ENCODE results near the gene SHB. TPM values are rescaled to one million over a fixed set of nuclear protein-coding genes. Genes with fewer than 3 reads are reported as not detected.

SHB gene
- total and polyA plus RNA-seq, 2 donors (not counting 1 experiment from before 2014, with no cell fraction given) = 9.9 to 13.9 TPM

DNA sequence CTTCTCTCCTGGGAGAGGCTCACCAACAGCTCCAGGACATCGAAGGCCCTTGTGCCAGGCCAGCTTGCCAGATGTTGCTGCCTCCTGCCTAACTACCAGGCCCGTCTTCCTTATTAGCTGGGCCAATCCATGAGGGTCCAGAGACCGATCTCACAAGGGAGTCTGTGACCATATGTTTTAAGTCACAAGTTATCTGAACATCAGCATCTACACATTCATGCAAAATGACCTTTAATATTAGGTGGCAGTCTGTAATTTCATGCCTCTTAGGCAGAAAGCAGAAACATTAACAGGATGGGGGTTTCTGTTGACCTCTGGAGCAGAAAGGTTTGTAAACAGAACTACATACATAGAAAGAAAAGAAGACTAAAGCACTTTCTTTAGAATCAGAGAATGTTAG is 90.0 kb downstream of the SHB start:
- no peak overlapping the region for H3K4me3 ChIP-seq (replicated peaks in 1 of 4; ENCODE audit: control extremely low read depth in 1 of 4, insufficient read depth in 1 of 4, low read depth in 3 of 4, low read length in 4 of 4)
- H3K27me3 ChIP-seq (ENCODE audit: control insufficient read depth, insufficient read depth, low read length) = no peaks in the 10 kb centered on the region
- no peak overlapping the region for H3K27ac ChIP-seq (ENCODE audit: insufficient read depth, low read length)
- no peak for DNase-seq (ENCODE audit: low read depth in 2 of 2)
- H2AFZ ChIP-seq (ENCODE audit: low read length) = no peak overlapping the region
- no peak overlapping the region for H3K4me2 ChIP-seq (ENCODE audit: extremely low read depth, insufficient read depth, low read length)
- no peak for TF ChIP-seq EZH2 (IDR thresholded peaks at IDR 0.05; ENCODE audit: low read length, missing control alignments)
- TF ChIP-seq, protein P1, sequence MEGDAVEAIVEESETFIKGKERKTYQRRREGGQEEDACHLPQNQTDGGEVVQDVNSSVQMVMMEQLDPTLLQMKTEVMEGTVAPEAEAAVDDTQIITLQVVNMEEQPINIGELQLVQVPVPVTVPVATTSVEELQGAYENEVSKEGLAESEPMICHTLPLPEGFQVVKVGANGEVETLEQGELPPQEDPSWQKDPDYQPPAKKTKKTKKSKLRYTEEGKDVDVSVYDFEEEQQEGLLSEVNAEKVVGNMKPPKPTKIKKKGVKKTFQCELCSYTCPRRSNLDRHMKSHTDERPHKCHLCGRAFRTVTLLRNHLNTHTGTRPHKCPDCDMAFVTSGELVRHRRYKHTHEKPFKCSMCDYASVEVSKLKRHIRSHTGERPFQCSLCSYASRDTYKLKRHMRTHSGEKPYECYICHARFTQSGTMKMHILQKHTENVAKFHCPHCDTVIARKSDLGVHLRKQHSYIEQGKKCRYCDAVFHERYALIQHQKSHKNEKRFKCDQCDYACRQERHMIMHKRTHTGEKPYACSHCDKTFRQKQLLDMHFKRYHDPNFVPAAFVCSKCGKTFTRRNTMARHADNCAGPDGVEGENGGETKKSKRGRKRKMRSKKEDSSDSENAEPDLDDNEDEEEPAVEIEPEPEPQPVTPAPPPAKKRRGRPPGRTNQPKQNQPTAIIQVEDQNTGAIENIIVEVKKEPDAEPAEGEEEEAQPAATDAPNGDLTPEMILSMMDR (conservative IDR thresholded peaks at IDR 0.05 in 1 of 2, IDR thresholded peaks at IDR 0.05 in 1 of 2; ENCODE audit: low read depth in 1 of 2, low read length in 2 of 2) = no peak
- H3K4me1 ChIP-seq (ENCODE audit: control insufficient read depth, extremely low read depth, insufficient read depth, low read length) = peaks cover 3% of the 10 kb centered on the region
- peaks cover 23% of the 10 kb centered on the region for H3K79me2 ChIP-seq (ENCODE audit: control insufficient read depth, insufficient read depth, low read length)
- H4K20me1 ChIP-seq (ENCODE audit: control insufficient read depth, extremely low read depth, insufficient read depth, low read length) = no peaks in the 10 kb centered on the region
- H3K9me3 ChIP-seq (ENCODE audit: control insufficient read depth, insufficient read depth, low read depth, low read length) = no peaks in the 10 kb centered on the region
- H3K36me3 ChIP-seq (ENCODE audit: control insufficient read depth, insufficient read depth, low read length) = peaks cover 1% of the 10 kb centered on the region
- no peak overlapping the region for H3K9ac ChIP-seq (ENCODE audit: insufficient read depth, low read length)

DNA sequence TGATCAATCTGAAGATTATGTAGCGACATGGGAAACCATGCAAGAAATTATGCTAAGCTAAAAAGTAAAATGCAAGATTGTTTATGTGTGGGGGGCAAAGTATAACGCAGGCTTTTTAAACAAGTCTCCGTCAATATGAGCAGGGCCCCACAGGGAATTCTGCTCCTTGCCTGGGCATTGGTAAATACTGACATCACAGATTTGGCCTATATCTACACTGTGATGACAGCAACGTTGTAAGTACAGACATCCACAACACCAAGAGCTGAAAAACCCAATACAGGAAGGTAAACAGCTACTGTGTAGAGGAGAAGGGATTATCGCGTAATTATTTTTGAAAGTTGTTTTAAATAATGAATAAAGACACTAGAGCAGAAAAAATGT is 90.6 kb downstream of the SHB start:
- no peak overlapping the region for H3K27ac ChIP-seq (ENCODE audit: insufficient read depth, low read length)
- DNase-seq (ENCODE audit: low read depth in 2 of 2) = no peak
- H3K9ac ChIP-seq (ENCODE audit: insufficient read depth, low read length) = no peak overlapping the region
- H3K4me2 ChIP-seq (ENCODE audit: extremely low read depth, insufficient read depth, low read length) = no peak overlapping the region
- peaks cover 3% of the 10 kb centered on the region for H3K4me1 ChIP-seq (ENCODE audit: control insufficient read depth, extremely low read depth, insufficient read depth, low read length)
- H3K79me2 ChIP-seq (ENCODE audit: control insufficient read depth, insufficient read depth, low read length) = peaks cover 20% of the 10 kb centered on the region
- H3K27me3 ChIP-seq (ENCODE audit: control insufficient read depth, insufficient read depth, low read length) = no peaks in the 10 kb centered on the region
- H4K20me1 ChIP-seq (ENCODE audit: control insufficient read depth, extremely low read depth, insufficient read depth, low read length) = no peaks in the 10 kb centered on the region
- H2AFZ ChIP-seq (ENCODE audit: low read length) = no peak overlapping the region
- H3K36me3 ChIP-seq (ENCODE audit: control insufficient read depth, insufficient read depth, low read length) = peaks cover 4% of the 10 kb centered on the region
- no peak overlapping the region for H3K4me3 ChIP-seq (replicated peaks in 1 of 4; ENCODE audit: control extremely low read depth in 1 of 4, insufficient read depth in 1 of 4, low read depth in 3 of 4, low read length in 4 of 4)
- no peaks in the 10 kb centered on the region for H3K9me3 ChIP-seq (ENCODE audit: control insufficient read depth, insufficient read depth, low read depth, low read length)
- no peak for TF ChIP-seq EZH2 (IDR thresholded peaks at IDR 0.05; ENCODE audit: low read length, missing control alignments)
- TF ChIP-seq, protein P1 (conservative IDR thresholded peaks at IDR 0.05 in 1 of 2, IDR thresholded peaks at IDR 0.05 in 1 of 2; ENCODE audit: low read depth in 1 of 2, low read length in 2 of 2) = no peak

DNA sequence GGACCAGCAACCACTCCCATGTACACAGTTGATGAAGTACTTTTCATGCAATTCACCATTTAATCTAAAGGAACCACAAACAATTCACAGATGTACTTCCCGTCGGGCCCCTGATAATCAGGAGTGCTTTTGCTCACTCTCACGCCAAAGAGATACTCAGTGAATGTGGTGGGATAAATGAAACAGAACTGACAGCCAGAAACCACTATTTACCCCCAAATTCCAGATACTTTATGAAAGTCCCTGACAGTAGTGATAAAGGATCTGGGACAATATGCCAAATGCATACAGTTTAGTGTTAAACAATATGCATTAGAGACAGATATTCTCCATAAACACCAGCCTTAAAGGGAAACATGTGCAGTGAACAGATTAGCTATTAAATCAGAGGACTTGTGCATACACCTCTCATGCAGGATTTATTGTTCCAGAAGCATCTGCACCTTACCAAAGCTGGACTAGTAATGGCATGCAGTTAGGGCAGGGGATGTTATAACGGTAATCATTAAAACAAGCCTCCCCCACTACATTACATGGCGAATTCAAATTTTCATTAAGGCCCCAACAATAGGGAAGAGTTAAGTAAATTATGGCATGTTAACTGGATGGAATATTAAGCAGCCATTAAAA is 91.1 kb downstream of the SHB start:
- Histone ChIP-seq H4K20me1 (ENCODE audit: control insufficient read depth, extremely low read depth, insufficient read depth, low read length) (no peaks in the 10 kb centered on the region), H3K9ac (ENCODE audit: insufficient read depth, low read length) (no peak overlapping the region), H3K4me2 (ENCODE audit: extremely low read depth, insufficient read depth, low read length) (no peak overlapping the region), H3K27ac (ENCODE audit: insufficient read depth, low read length) (peak overlapping the region; percentile 68), H3K79me2 (ENCODE audit: control insufficient read depth, insufficient read depth, low read length) (peaks cover 15% of the 10 kb centered on the region), H3K4me1 (ENCODE audit: control insufficient read depth, extremely low read depth, insufficient read depth, low read length) (peaks cover 3% of the 10 kb centered on the region), H2AFZ (ENCODE audit: low read length) (no peak overlapping the region), H3K27me3 (ENCODE audit: control insufficient read depth, insufficient read depth, low read length) (no peaks in the 10 kb centered on the region), H3K9me3 (ENCODE audit: control insufficient read depth, insufficient read depth, low read depth, low read length) (no peaks in the 10 kb centered on the region), H3K4me3 (replicated peaks in 1 of 4; ENCODE audit: control extremely low read depth in 1 of 4, insufficient read depth in 1 of 4, low read depth in 3 of 4, low read length in 4 of 4) (no peak overlapping the region), H3K36me3 (ENCODE audit: control insufficient read depth, insufficient read depth, low read length) (peaks cover 4% of the 10 kb centered on the region)
- TF ChIP-seq, protein P1 (conservative IDR thresholded peaks at IDR 0.05 in 1 of 2, IDR thresholded peaks at IDR 0.05 in 1 of 2; ENCODE audit: low read depth in 1 of 2, low read length in 2 of 2) = no peak
- TF ChIP-seq EZH2 (IDR thresholded peaks at IDR 0.05; ENCODE audit: low read length, missing control alignments) = no peak
- DNase-seq (ENCODE audit: low read depth in 2 of 2) = peak in 1 of 2 donors; percentile 46
